Measurements from ENCODE around the gene OR2G3. TPM values are rescaled to one million over a fixed set of nuclear protein-coding genes. Genes with fewer than 3 reads are reported as not detected.

OR2G3 gene
- total and polyA plus RNA-seq, 2 of the 13 experiments (the other 11 are each of a cell fraction or from before 2014, with no cell fraction given): not detected

- no TSS peak for BruUV-seq (replicated peaks)
- no peaks in the 10 kb centered on the region for H4K20me1 ChIP-seq (ENCODE audit: insufficient read depth, low read length)
- no peak overlapping the region for H3K4me2 ChIP-seq (ENCODE audit: low read depth, low read length)
- TF ChIP-seq, protein P1, sequence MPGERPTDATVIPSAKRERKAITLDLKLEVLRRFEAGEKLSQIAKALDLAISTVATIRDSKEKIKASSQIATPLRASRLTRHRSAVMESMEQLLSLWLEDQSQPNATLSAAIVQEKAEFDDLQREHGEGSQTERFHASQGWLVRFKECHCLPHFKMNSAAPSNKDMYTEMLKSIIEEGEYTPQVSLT (CRISPR knock-in tag; IDR thresholded peaks at IDR 0.05; ENCODE audit: borderline replicate concordance, low read depth): no peak
- TF ChIP-seq TFE3 (CRISPR knock-in tag; IDR thresholded peaks at IDR 0.05) (no peak), KDM5B (CRISPR knock-in tag; IDR thresholded peaks at IDR 0.05; ENCODE audit: borderline replicate concordance) (no peak), SOX13 (IDR thresholded peaks at IDR 0.05) (no peak), SOX13 (CRISPR knock-in tag; conservative IDR thresholded peaks at IDR 0.05 in 1 of 2, IDR thresholded peaks at IDR 0.05 in 1 of 2) (no peak), MIER3 (CRISPR knock-in tag; IDR thresholded peaks at IDR 0.05; ENCODE audit: borderline replicate concordance) (no peak), SRSF9 (IDR thresholded peaks at IDR 0.05; ENCODE audit: borderline replicate concordance, insufficient read depth, low read depth, low read length, poor library complexity, severe bottlenecking) (no peak), ZNF816 (CRISPR knock-in tag; IDR thresholded peaks at IDR 0.05; ENCODE audit: borderline replicate concordance) (no peak), RAD51 (IDR thresholded peaks at IDR 0.05; ENCODE audit: borderline replicate concordance) (no peak), ZNF253 (CRISPR knock-in tag; IDR thresholded peaks at IDR 0.05; ENCODE audit: borderline replicate concordance) (no peak), ZNF83 (CRISPR knock-in tag; IDR thresholded peaks at IDR 0.05; ENCODE audit: borderline replicate concordance) (no peak), BCL6 (CRISPR knock-in tag; IDR thresholded peaks at IDR 0.05) (no peak), ZNF546 (CRISPR knock-in tag; conservative IDR thresholded peaks at IDR 0.05) (no peak), CENPT (CRISPR knock-in tag; IDR thresholded peaks at IDR 0.05; ENCODE audit: low read depth) (no peak)
- TF ChIP-seq, protein P2, sequence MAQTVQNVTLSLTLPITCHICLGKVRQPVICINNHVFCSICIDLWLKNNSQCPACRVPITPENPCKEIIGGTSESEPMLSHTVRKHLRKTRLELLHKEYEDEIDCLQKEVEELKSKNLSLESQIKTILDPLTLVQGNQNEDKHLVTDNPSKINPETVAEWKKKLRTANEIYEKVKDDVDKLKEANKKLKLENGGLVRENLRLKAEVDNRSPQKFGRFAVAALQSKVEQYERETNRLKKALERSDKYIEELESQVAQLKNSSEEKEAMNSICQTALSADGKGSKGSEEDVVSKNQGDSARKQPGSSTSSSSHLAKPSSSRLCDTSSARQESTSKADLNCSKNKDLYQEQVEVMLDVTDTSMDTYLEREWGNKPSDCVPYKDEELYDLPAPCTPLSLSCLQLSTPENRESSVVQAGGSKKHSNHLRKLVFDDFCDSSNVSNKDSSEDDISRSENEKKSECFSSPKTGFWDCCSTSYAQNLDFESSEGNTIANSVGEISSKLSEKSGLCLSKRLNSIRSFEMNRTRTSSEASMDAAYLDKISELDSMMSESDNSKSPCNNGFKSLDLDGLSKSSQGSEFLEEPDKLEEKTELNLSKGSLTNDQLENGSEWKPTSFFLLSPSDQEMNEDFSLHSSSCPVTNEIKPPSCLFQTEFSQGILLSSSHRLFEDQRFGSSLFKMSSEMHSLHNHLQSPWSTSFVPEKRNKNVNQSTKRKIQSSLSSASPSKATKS (CRISPR knock-in tag; IDR thresholded peaks at IDR 0.05): no peak
- TF ChIP-seq, protein P3, sequence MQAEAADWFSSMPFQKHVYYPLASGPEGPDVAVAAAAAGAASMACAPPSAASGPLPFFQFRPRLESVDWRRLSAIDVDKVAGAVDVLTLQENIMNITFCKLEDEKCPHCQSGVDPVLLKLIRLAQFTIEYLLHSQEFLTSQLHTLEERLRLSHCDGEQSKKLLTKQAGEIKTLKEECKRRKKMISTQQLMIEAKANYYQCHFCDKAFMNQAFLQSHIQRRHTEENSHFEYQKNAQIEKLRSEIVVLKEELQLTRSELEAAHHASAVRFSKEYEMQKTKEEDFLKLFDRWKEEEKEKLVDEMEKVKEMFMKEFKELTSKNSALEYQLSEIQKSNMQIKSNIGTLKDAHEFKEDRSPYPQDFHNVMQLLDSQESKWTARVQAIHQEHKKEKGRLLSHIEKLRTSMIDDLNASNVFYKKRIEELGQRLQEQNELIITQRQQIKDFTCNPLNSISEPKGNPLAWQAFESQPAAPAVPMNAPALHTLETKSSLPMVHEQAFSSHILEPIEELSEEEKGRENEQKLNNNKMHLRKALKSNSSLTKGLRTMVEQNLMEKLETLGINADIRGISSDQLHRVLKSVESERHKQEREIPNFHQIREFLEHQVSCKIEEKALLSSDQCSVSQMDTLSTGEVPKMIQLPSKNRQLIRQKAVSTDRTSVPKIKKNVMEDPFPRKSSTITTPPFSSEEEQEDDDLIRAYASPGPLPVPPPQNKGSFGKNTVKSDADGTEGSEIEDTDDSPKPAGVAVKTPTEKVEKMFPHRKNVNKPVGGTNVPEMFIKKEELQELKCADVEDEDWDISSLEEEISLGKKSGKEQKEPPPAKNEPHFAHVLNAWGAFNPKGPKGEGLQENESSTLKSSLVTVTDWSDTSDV (CRISPR knock-in tag; IDR thresholded peaks at IDR 0.05): no peak
- TF ChIP-seq, protein P4, sequence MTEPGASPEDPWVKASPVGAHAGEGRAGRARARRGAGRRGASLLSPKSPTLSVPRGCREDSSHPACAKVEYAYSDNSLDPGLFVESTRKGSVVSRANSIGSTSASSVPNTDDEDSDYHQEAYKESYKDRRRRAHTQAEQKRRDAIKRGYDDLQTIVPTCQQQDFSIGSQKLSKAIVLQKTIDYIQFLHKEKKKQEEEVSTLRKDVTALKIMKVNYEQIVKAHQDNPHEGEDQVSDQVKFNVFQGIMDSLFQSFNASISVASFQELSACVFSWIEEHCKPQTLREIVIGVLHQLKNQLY (CRISPR knock-in tag; IDR thresholded peaks at IDR 0.05): no peak
- intact Hi-C loops (cut with micrococcal nuclease; ENCODE audit: unreplicated experiment): no loop called here
- no peak for FAIRE-seq
- no peak overlapping the region for H3K9ac ChIP-seq (ENCODE audit: insufficient read depth, low read depth, low read length)
- H3K4me3 ChIP-seq (replicated peaks in 1 of 3; ENCODE audit: insufficient read depth in 1 of 3, low read depth in 2 of 3, low read length in 3 of 3): no peak overlapping the region
- no peak for ATAC-seq
- no peaks in the 10 kb centered on the region for H3K4me1 ChIP-seq (ENCODE audit: insufficient read depth, low read length)
- CTCF ChIA-PET (ENCODE audit: low intra/inter-chr PET ratio, low total read pairs): no interaction called here
- POLR2A ChIA-PET: no interaction called here
- no peaks in the 10 kb centered on the region for H3K79me2 ChIP-seq (ENCODE audit: insufficient read depth, low read length)
- H3K36me3 ChIP-seq (replicated peaks in 1 of 2; ENCODE audit: control insufficient read depth in 1 of 2, insufficient read depth in 2 of 2, low read length in 2 of 2): no peaks in the 10 kb centered on the region
- DNase-seq (ENCODE audit: low spot score): no peak
- H3K27ac ChIP-seq (ENCODE audit: extremely low read length, insufficient read depth, low read length): no peak overlapping the region
- H3K27me3 ChIP-seq (ENCODE audit: control insufficient read depth in 1 of 2, insufficient read depth in 2 of 2, low read length in 2 of 2): no peaks in the 10 kb centered on the region
- 68% methylated on average over 6 of the region's 55 CpGs for WGBS (ENCODE audit: low lambda C conversion rate)
- no peak overlapping the region for H2AFZ ChIP-seq (ENCODE audit: low read length)
- no peaks in the 10 kb centered on the region for H3K9me3 ChIP-seq (ENCODE audit: low read length)
- in situ Hi-C loops (cut with HindIII; ENCODE audit: extremely low pct_ligation_motif_present, low pct_unique_long_range_greater_than_20kb): no loop called here
Measured at GRCh38 chr1:247639381-247639981, 34.1 kb downstream of the OR2G3 start.
